Measurements from ENCODE around the gene FOXF1.

FOXF1 gene

GRCh38 chr16:86512860-86513470, 2.6 kb downstream of the FOXF1 start:
- Histone ChIP-seq H3K4me1 (ENCODE audit: control insufficient read depth, low read depth, low read length) (peaks cover 3% of the 10 kb centered on the region), H3K36me3 (ENCODE audit: control insufficient read depth, insufficient read depth, low read length) (no peaks in the 10 kb centered on the region), H4K5ac (ENCODE audit: low read length) (no peak overlapping the region), H3K27ac (ENCODE audit: low read depth, low read length) (no peak overlapping the region), H3K27me3 (ENCODE audit: insufficient read depth, low read length, poor library complexity) (peaks cover 50% of the 10 kb centered on the region), H3K23ac (ENCODE audit: low read length) (no peak overlapping the region), H3K79me2 (ENCODE audit: control insufficient read depth, insufficient read depth, low read length) (peaks cover 4% of the 10 kb centered on the region), H2AK5ac (ENCODE audit: low read length) (no peak overlapping the region), H3K18ac (ENCODE audit: low read length) (no peak overlapping the region), H3K9ac (ENCODE audit: low read length) (peak overlapping the region; percentile 60), H3K4ac (ENCODE audit: low read depth, low read length) (no peak overlapping the region), H3K79me1 (ENCODE audit: low read length) (no peaks in the 10 kb centered on the region), H3K4me2 (ENCODE audit: low read length) (peak overlapping the region; percentile 15), H2BK15ac (replicated peaks; ENCODE audit: low read depth) (no peak overlapping the region), H3K4me3 (ENCODE audit: low read length) (peak overlapping the region; percentile 18), H2BK120ac (ENCODE audit: low read depth, low read length) (no peak overlapping the region), H4K8ac (ENCODE audit: low read depth, low read length) (no peak overlapping the region), H2BK5ac (ENCODE audit: low read length) (no peak overlapping the region), H3K56ac (ENCODE audit: low read length) (peak overlapping the region; percentile 56)
- WGBS (ENCODE audit: extremely low coverage, insufficient coverage, low lambda C conversion rate): no CpG with 5 or more reads among the region's 29 CpGs
- peak; percentile 55 for DNase-seq

GRCh38 chr16:86513471-86514277, 3.3 kb downstream of the FOXF1 start:
- Histone ChIP-seq H2AK5ac (ENCODE audit: low read length) (no peak overlapping the region), H3K9ac (ENCODE audit: low read length) (peak overlapping the region; percentile 41), H4K8ac (ENCODE audit: low read depth, low read length) (no peak overlapping the region), H3K79me2 (ENCODE audit: control insufficient read depth, insufficient read depth, low read length) (peaks cover 4% of the 10 kb centered on the region), H3K4ac (ENCODE audit: low read depth, low read length) (no peak overlapping the region), H3K56ac (ENCODE audit: low read length) (peak overlapping the region; percentile 43), H2BK5ac (ENCODE audit: low read length) (no peak overlapping the region), H3K27me3 (ENCODE audit: insufficient read depth, low read length, poor library complexity) (peaks cover 45% of the 10 kb centered on the region), H3K23ac (ENCODE audit: low read length) (no peak overlapping the region), H3K4me3 (ENCODE audit: low read length) (peak overlapping the region; percentile 8), H3K18ac (ENCODE audit: low read length) (no peak overlapping the region), H3K27ac (ENCODE audit: low read depth, low read length) (no peak overlapping the region), H2BK15ac (replicated peaks; ENCODE audit: low read depth) (no peak overlapping the region), H3K4me1 (ENCODE audit: control insufficient read depth, low read depth, low read length) (peaks cover 3% of the 10 kb centered on the region), H3K4me2 (ENCODE audit: low read length) (peak overlapping the region; percentile 35), H2BK120ac (ENCODE audit: low read depth, low read length) (no peak overlapping the region), H3K36me3 (ENCODE audit: control insufficient read depth, insufficient read depth, low read length) (no peaks in the 10 kb centered on the region), H4K5ac (ENCODE audit: low read length) (no peak overlapping the region), H3K79me1 (ENCODE audit: low read length) (no peaks in the 10 kb centered on the region)
- peak; percentile 27 for DNase-seq
- WGBS (ENCODE audit: extremely low coverage, insufficient coverage, low lambda C conversion rate): no CpG with 5 or more reads among the region's 35 CpGs

DNA sequence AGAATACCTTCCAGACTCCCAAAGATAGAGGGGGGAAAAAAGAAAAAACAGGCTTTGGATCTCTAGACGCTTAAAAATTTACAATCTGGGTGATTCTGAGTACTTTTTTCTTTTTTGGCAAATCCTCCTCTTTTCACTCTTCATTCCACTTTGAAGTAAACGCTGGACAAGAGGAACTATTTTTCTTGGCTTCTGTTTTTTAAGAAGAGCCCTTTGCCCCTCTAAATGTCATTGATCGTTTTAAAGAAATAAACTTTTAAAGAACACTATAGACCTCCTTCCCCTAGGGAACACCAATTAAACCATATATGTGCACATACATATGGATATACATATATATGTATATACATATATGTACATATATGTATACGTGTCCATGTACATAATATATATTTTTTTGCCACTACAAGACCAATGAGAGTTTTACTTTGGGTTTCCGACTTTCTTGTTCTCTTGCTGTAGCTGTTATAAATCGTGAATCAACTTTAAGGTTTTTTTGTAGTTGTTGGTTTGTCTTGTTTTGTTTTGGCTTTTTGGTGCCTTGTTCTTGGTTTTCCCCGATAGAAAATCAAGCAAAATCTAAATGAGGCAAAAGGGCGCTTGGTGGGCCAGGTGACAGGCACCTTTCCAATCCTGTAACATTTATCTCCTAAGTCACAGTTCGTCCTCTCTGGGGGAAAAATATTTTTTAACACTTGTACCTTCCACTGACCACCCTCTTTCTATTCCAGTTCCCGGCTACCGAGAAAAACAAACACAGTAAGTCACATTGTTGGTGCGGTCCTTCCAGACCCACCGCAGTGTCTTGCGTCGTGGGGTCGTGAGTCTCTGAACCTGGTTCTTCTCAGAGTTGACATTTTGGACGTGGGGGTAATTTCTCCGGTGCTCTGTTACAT, 4.4 kb downstream of the FOXF1 start:
- Histone ChIP-seq H2AK5ac (ENCODE audit: low read length) (no peak overlapping the region), H3K27ac (ENCODE audit: low read depth, low read length) (no peak overlapping the region), H3K23ac (ENCODE audit: low read length) (no peak overlapping the region), H3K4me1 (ENCODE audit: control insufficient read depth, low read depth, low read length) (no peaks in the 10 kb centered on the region), H3K27me3 (ENCODE audit: insufficient read depth, low read length, poor library complexity) (peaks cover 40% of the 10 kb centered on the region), H3K4me3 (ENCODE audit: low read length) (no peak overlapping the region), H3K4me2 (ENCODE audit: low read length) (no peak overlapping the region), H4K8ac (ENCODE audit: low read depth, low read length) (no peak overlapping the region), H3K79me2 (ENCODE audit: control insufficient read depth, insufficient read depth, low read length) (peaks cover 4% of the 10 kb centered on the region), H3K18ac (ENCODE audit: low read length) (no peak overlapping the region), H3K4ac (ENCODE audit: low read depth, low read length) (no peak overlapping the region), H3K9ac (ENCODE audit: low read length) (no peak overlapping the region), H2BK5ac (ENCODE audit: low read length) (no peak overlapping the region), H3K79me1 (ENCODE audit: low read length) (no peaks in the 10 kb centered on the region), H3K36me3 (ENCODE audit: control insufficient read depth, insufficient read depth, low read length) (no peaks in the 10 kb centered on the region), H3K56ac (ENCODE audit: low read length) (no peak overlapping the region), H2BK15ac (replicated peaks; ENCODE audit: low read depth) (no peak overlapping the region), H4K5ac (ENCODE audit: low read length) (no peak overlapping the region), H2BK120ac (ENCODE audit: low read depth, low read length) (no peak overlapping the region)
- WGBS (ENCODE audit: extremely low coverage, insufficient coverage, low lambda C conversion rate): no CpG with 5 or more reads among the region's 18 CpGs
- no peak for DNase-seq

- no peak overlapping the region for H3K18ac ChIP-seq (ENCODE audit: low read length)
- H2BK15ac ChIP-seq (replicated peaks; ENCODE audit: low read depth): no peak overlapping the region
- H3K79me2 ChIP-seq (ENCODE audit: control insufficient read depth, insufficient read depth, low read length): peaks cover 4% of the 10 kb centered on the region
- H3K79me1 ChIP-seq (ENCODE audit: low read length): no peaks in the 10 kb centered on the region
- H4K8ac ChIP-seq (ENCODE audit: low read depth, low read length): no peak overlapping the region
- H3K4me2 ChIP-seq (ENCODE audit: low read length): peak overlapping the region; percentile 58
- H3K23ac ChIP-seq (ENCODE audit: low read length): no peak overlapping the region
- DNase-seq: peak; percentile 63
- H3K27ac ChIP-seq (ENCODE audit: low read depth, low read length): no peak overlapping the region
- no peak overlapping the region for H3K4me3 ChIP-seq (ENCODE audit: low read length)
- no peak overlapping the region for H2AK5ac ChIP-seq (ENCODE audit: low read length)
- peak overlapping the region; percentile 45 for H3K56ac ChIP-seq (ENCODE audit: low read length)
- no peaks in the 10 kb centered on the region for H3K36me3 ChIP-seq (ENCODE audit: control insufficient read depth, insufficient read depth, low read length)
- H4K5ac ChIP-seq (ENCODE audit: low read length): no peak overlapping the region
- H3K4ac ChIP-seq (ENCODE audit: low read depth, low read length): no peak overlapping the region
- no peak overlapping the region for H2BK120ac ChIP-seq (ENCODE audit: low read depth, low read length)
- no peak overlapping the region for H3K9ac ChIP-seq (ENCODE audit: low read length)
- H3K27me3 ChIP-seq (ENCODE audit: insufficient read depth, low read length, poor library complexity): peaks cover 40% of the 10 kb centered on the region
- H3K4me1 ChIP-seq (ENCODE audit: control insufficient read depth, low read depth, low read length): no peaks in the 10 kb centered on the region
- H2BK5ac ChIP-seq (ENCODE audit: low read length): no peak overlapping the region
- WGBS (ENCODE audit: extremely low coverage, insufficient coverage, low lambda C conversion rate): no CpG with 5 or more reads among the region's 29 CpGs
Measured at GRCh38 chr16:86515413-86515776, 5.1 kb downstream of the FOXF1 start.

GRCh38 chr16:86515777-86516622, 5.7 kb downstream of the FOXF1 start:
- no peaks in the 10 kb centered on the region for H3K36me3 ChIP-seq (ENCODE audit: control insufficient read depth, insufficient read depth, low read length)
- no peak overlapping the region for H3K27ac ChIP-seq (ENCODE audit: low read depth, low read length)
- no peak overlapping the region for H3K4me3 ChIP-seq (ENCODE audit: low read length)
- DNase-seq: peak; percentile 53
- no peak overlapping the region for H2BK5ac ChIP-seq (ENCODE audit: low read length)
- peak overlapping the region; percentile 45 for H3K56ac ChIP-seq (ENCODE audit: low read length)
- no peak overlapping the region for H3K18ac ChIP-seq (ENCODE audit: low read length)
- no peak overlapping the region for H4K5ac ChIP-seq (ENCODE audit: low read length)
- H3K4me1 ChIP-seq (ENCODE audit: control insufficient read depth, low read depth, low read length): no peaks in the 10 kb centered on the region
- no peak overlapping the region for H3K4ac ChIP-seq (ENCODE audit: low read depth, low read length)
- H3K23ac ChIP-seq (ENCODE audit: low read length): peak overlapping the region; percentile 11
- H3K4me2 ChIP-seq (ENCODE audit: low read length): peak overlapping the region; percentile 58
- H4K8ac ChIP-seq (ENCODE audit: low read depth, low read length): no peak overlapping the region
- H3K9ac ChIP-seq (ENCODE audit: low read length): peak overlapping the region; percentile 31
- H3K79me1 ChIP-seq (ENCODE audit: low read length): no peaks in the 10 kb centered on the region
- H2BK15ac ChIP-seq (replicated peaks; ENCODE audit: low read depth): no peak overlapping the region
- WGBS (ENCODE audit: extremely low coverage, insufficient coverage, low lambda C conversion rate): no CpG with 5 or more reads among the region's 64 CpGs
- no peak overlapping the region for H2BK120ac ChIP-seq (ENCODE audit: low read depth, low read length)
- H3K27me3 ChIP-seq (ENCODE audit: insufficient read depth, low read length, poor library complexity): peaks cover 39% of the 10 kb centered on the region
- no peak overlapping the region for H2AK5ac ChIP-seq (ENCODE audit: low read length)
- peaks cover 4% of the 10 kb centered on the region for H3K79me2 ChIP-seq (ENCODE audit: control insufficient read depth, insufficient read depth, low read length)
